ENCODE measurements around the gene FGF18. TPM values are rescaled to one million over a fixed set of nuclear protein-coding genes. Genes with fewer than 3 reads are reported as not detected.

Gene FGF18
- total RNA-seq, 2 experiments from 2014 or later: 0.31 to 0.33 TPM

- Mint-ChIP-seq H3K9me3 (no peaks in the 10 kb centered on the region), H3K27me3 (no peaks in the 10 kb centered on the region), H3K4me1 (ENCODE audit: low read depth) (peaks cover 65% of the 10 kb centered on the region), H3K27ac (peak overlapping the region; percentile 96), H3K4me3 (peak overlapping the region; percentile 97), H3K36me3 (ENCODE audit: low read depth) (peaks cover 62% of the 10 kb centered on the region)
- Histone ChIP-seq H3K27me3 (ENCODE audit: control insufficient read depth in 1 of 2, insufficient read depth in 2 of 2, low read length in 2 of 2) (no peaks in the 10 kb centered on the region), H3K4me1 (ENCODE audit: insufficient read depth, low read length) (peaks cover 40% of the 10 kb centered on the region), H3K9me3 (ENCODE audit: control insufficient read depth in 1 of 2, insufficient read depth in 1 of 2, low read length in 2 of 2) (peaks cover 0 to 6% of the 10 kb centered on the region in 2 experiments), H3K36me3 (ENCODE audit: insufficient read depth, low read length) (peaks cover 34% of the 10 kb centered on the region), H3K4me3 (ENCODE audit: low read length) (peak overlapping the region; percentile 79), H3K27ac (ENCODE audit: low read depth in 1 of 2, low read length in 2 of 2) (peak overlapping the region; percentile 75 to 78)
- peak; percentile 10 for ATAC-seq (ENCODE audit: poor library complexity)
- CTCF ChIA-PET: no interaction called here
- intact Hi-C loops (cut with DNase I, micrococcal nuclease): loop anchor here (5.0 to 10.0 kb wide), 4 partner anchors 619 to 1447 kb away; partner anchors contain the start of genes ERGIC1 (in 1 of the 2), FBXW11 (in 1 of the 2) and UBTD2 (in 1 of the 2)
- POLR2A ChIA-PET: interaction anchor here (0.8 to 2.8 kb wide), 9 partner anchors 20 to 1383 kb away, joined by 3 to 17 read pairs (median 6); partner anchors contain the start of genes DUSP1, FBXW11 and FGF18
- TF ChIP-seq CTCF (IDR thresholded peaks at IDR 0.05): no peak
- DNase-seq: peak; percentile 72 to 91 (median 76)
Observed at GRCh38 chr5:171387970-171388815, 31.3 kb upstream of the FGF18 start.

- peak overlapping the region; percentile 97 for H3K4me3 Mint-ChIP-seq
- Histone ChIP-seq H3K4me1 (ENCODE audit: insufficient read depth, low read length) (peaks cover 40% of the 10 kb centered on the region), H3K4me3 (ENCODE audit: low read length) (peak overlapping the region; percentile 79), H3K27ac (ENCODE audit: low read depth in 1 of 2, low read length in 2 of 2) (no peak overlapping the region), H3K27me3 (ENCODE audit: control insufficient read depth in 1 of 2, insufficient read depth in 2 of 2, low read length in 2 of 2) (no peaks in the 10 kb centered on the region), H3K9me3 (ENCODE audit: control insufficient read depth in 1 of 2, insufficient read depth in 1 of 2, low read length in 2 of 2) (peaks cover 0 to 6% of the 10 kb centered on the region in 2 experiments), H3K36me3 (ENCODE audit: insufficient read depth, low read length) (peaks cover 40% of the 10 kb centered on the region)
- ChIA-PET POLR2A (interaction anchor here (0.8 to 2.8 kb wide), 7 partner anchors 12 to 1382 kb away, joined by 3 to 12 read pairs (median 4); partner anchors contain the start of genes DUSP1 and FGF18), CTCF (no interaction called here)
- peaks cover 70% of the 10 kb centered on the region for H3K4me1 Mint-ChIP-seq (ENCODE audit: low read depth)
- no peaks in the 10 kb centered on the region for H3K27me3 Mint-ChIP-seq
- intact Hi-C loops (cut with DNase I, micrococcal nuclease): loop anchor here (5.0 to 10.0 kb wide), 4 partner anchors 619 to 1446 kb away; partner anchors contain the start of genes ERGIC1 (in 1 of the 2), FBXW11 (in 1 of the 2) and UBTD2 (in 1 of the 2)
- DNase-seq (no peak), ATAC-seq (ENCODE audit: poor library complexity) (no peak)
- peak overlapping the region; percentile 96 for H3K27ac Mint-ChIP-seq
- peaks cover 68% of the 10 kb centered on the region for H3K36me3 Mint-ChIP-seq (ENCODE audit: low read depth)
- H3K9me3 Mint-ChIP-seq: no peaks in the 10 kb centered on the region
- no peak for TF ChIP-seq CTCF (IDR thresholded peaks at IDR 0.05)
Observed at GRCh38 chr5:171388816-171389168, 30.7 kb upstream of the FGF18 start.

- DNase-seq: peak in 3 of 14 experiments; percentile 23 to 46 (median 29)
- intact Hi-C loops (cut with DNase I, micrococcal nuclease): no loop called here
- CTCF ChIA-PET: no interaction called here
Observed at GRCh38 chr5:171390883-171391677, 28.4 kb upstream of the FGF18 start.

More at GRCh38 chr5:171390883-171391677, 28.4 kb upstream of the FGF18 start:
- ATAC-seq (ENCODE audit: poor library complexity): no peak
- Mint-ChIP-seq H3K4me1 (ENCODE audit: low read depth) (peaks cover 77% of the 10 kb centered on the region), H3K27me3 (no peaks in the 10 kb centered on the region), H3K27ac (peak overlapping the region; percentile 65), H3K9me3 (no peaks in the 10 kb centered on the region), H3K36me3 (ENCODE audit: low read depth) (peaks cover 89% of the 10 kb centered on the region), H3K4me3 (peak overlapping the region; percentile 97)
- Histone ChIP-seq H3K9me3 (ENCODE audit: control insufficient read depth in 1 of 2, insufficient read depth in 1 of 2, low read length in 2 of 2) (peaks cover 0 to 6% of the 10 kb centered on the region in 2 experiments), H3K4me3 (ENCODE audit: low read length) (no peak overlapping the region), H3K27me3 (ENCODE audit: control insufficient read depth in 1 of 2, insufficient read depth in 2 of 2, low read length in 2 of 2) (no peaks in the 10 kb centered on the region), H3K27ac (ENCODE audit: low read depth in 1 of 2, low read length in 2 of 2) (no peak overlapping the region), H3K4me1 (ENCODE audit: insufficient read depth, low read length) (peaks cover 54% of the 10 kb centered on the region), H3K36me3 (ENCODE audit: insufficient read depth, low read length) (peaks cover 61% of the 10 kb centered on the region)
- POLR2A ChIA-PET: no interaction called here
- TF ChIP-seq CTCF (IDR thresholded peaks at IDR 0.05): no peak
